ENCODE measurements around the gene FAM13C. TPM values are rescaled to one million over a fixed set of nuclear protein-coding genes. Genes with fewer than 3 reads are reported as not detected.

FAM13C gene
- total RNA-seq, 1 experiment from 2014 or later, result 0.07 TPM

DNA sequence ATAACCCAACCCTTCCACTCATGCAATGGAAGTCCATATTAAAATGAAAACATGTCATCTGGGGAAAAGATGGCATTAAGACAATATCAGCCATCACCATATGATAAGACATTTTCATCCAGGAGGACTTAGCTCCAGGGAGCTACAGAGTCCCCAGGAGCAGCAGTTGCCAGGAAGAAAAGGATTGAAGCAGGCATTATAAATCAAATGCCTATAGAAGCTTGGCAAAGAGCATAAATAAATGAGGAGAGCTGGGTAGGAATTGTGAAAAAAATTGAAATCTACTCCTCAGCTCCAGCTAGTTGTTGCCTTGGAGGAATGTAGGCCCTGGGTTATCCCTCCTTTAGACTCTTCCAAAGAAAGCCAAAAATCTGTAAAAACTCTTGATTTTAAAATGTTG lies 42.5 kb downstream of the FAM13C start:
- no peaks in the 10 kb centered on the region for H3K36me3 ChIP-seq (ENCODE audit: low read depth, low read length)
- peaks cover 14% of the 10 kb centered on the region for H3K27me3 ChIP-seq (ENCODE audit: low read length)
- ATAC-seq (no peak), DNase-seq (no peak)
- H4K20me1 ChIP-seq (ENCODE audit: low read length), result no peaks in the 10 kb centered on the region
- no peaks in the 10 kb centered on the region for H3K4me1 ChIP-seq (ENCODE audit: insufficient read depth, low read length)
- no peak overlapping the region for H3K4me3 ChIP-seq (ENCODE audit: low read length)
- H3K79me2 ChIP-seq (ENCODE audit: low read length), result no peaks in the 10 kb centered on the region
- no peaks in the 10 kb centered on the region for H3K9me2 ChIP-seq (replicated peaks; ENCODE audit: low read length)
- TF ChIP-seq, protein P1, sequence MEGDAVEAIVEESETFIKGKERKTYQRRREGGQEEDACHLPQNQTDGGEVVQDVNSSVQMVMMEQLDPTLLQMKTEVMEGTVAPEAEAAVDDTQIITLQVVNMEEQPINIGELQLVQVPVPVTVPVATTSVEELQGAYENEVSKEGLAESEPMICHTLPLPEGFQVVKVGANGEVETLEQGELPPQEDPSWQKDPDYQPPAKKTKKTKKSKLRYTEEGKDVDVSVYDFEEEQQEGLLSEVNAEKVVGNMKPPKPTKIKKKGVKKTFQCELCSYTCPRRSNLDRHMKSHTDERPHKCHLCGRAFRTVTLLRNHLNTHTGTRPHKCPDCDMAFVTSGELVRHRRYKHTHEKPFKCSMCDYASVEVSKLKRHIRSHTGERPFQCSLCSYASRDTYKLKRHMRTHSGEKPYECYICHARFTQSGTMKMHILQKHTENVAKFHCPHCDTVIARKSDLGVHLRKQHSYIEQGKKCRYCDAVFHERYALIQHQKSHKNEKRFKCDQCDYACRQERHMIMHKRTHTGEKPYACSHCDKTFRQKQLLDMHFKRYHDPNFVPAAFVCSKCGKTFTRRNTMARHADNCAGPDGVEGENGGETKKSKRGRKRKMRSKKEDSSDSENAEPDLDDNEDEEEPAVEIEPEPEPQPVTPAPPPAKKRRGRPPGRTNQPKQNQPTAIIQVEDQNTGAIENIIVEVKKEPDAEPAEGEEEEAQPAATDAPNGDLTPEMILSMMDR (conservative IDR thresholded peaks at IDR 0.05; ENCODE audit: low read depth, low read length), result no peak
- TF ChIP-seq EZH2 (IDR thresholded peaks at IDR 0.05; ENCODE audit: low read length, unreplicated experiment) (no peak), EZH2phosphoT487 (IDR thresholded peaks at IDR 0.05; ENCODE audit: borderline replicate concordance, low read length) (no peak)
- POLR2A ChIA-PET (ENCODE audit: unreplicated experiment), result no interaction called here
- H3K9me3 ChIP-seq (ENCODE audit: low read length), result no peaks in the 10 kb centered on the region
- CTCF ChIA-PET, result no interaction called here
- BruUV-seq (replicated peaks), result no TSS peak
- H3K9ac ChIP-seq (ENCODE audit: low read length), result no peak overlapping the region
- intact Hi-C loops (cut with micrococcal nuclease), result no loop called here
- no peak overlapping the region for H2AFZ ChIP-seq (ENCODE audit: low read length)
- H3F3A ChIP-seq (ENCODE audit: low read length, unreplicated experiment), result no peaks in the 10 kb centered on the region
- no peak overlapping the region for H3K27ac ChIP-seq (ENCODE audit: low read length)
- H3K4me2 ChIP-seq (ENCODE audit: low read length), result no peak overlapping the region

DNA sequence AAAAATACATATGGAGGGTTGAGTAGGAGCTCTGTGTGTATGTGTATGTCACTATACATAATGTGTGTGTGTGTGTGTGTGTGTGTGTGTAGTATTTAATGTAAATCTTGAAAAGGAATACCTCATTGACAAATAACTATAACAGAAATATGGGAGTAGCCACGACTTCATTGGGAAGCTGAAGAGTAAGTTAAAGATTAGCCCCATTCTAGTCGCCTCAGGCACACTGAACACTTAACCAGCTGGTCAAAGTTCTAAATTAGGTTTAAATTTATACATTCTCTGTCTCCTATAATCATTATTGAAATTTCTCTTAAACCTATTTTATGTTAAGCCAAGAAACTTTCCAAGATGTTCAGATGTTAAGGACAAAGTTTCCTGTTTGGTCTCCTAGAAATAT lies 45.3 kb downstream of the FAM13C start:
- H3K9ac ChIP-seq (ENCODE audit: low read length), result no peak overlapping the region
- H3K27ac ChIP-seq (ENCODE audit: low read length), result no peak overlapping the region
- H3K9me2 ChIP-seq (replicated peaks; ENCODE audit: low read length), result no peaks in the 10 kb centered on the region
- ChIA-PET POLR2A (ENCODE audit: unreplicated experiment) (no interaction called here), CTCF (no interaction called here)
- DNase-seq, result no peak
- H2AFZ ChIP-seq (ENCODE audit: low read length), result no peak overlapping the region
- ATAC-seq, result no peak
- no peak overlapping the region for H3K4me2 ChIP-seq (ENCODE audit: low read length)
- no peaks in the 10 kb centered on the region for H3K9me3 ChIP-seq (ENCODE audit: low read length)
- H3K36me3 ChIP-seq (ENCODE audit: low read depth, low read length), result no peaks in the 10 kb centered on the region
- H3K4me1 ChIP-seq (ENCODE audit: insufficient read depth, low read length), result no peaks in the 10 kb centered on the region
- intact Hi-C loops (cut with micrococcal nuclease), result no loop called here
- no peaks in the 10 kb centered on the region for H3K79me2 ChIP-seq (ENCODE audit: low read length)
- no peak for TF ChIP-seq EZH2phosphoT487 (IDR thresholded peaks at IDR 0.05; ENCODE audit: borderline replicate concordance, low read length)
- TF ChIP-seq, protein P1 (conservative IDR thresholded peaks at IDR 0.05; ENCODE audit: low read depth, low read length), result no peak
- TF ChIP-seq EZH2 (IDR thresholded peaks at IDR 0.05; ENCODE audit: low read length, unreplicated experiment), result no peak
- BruUV-seq (replicated peaks), result no TSS peak
- H3F3A ChIP-seq (ENCODE audit: low read length, unreplicated experiment), result no peaks in the 10 kb centered on the region
- H3K4me3 ChIP-seq (ENCODE audit: low read length), result no peak overlapping the region
- H3K27me3 ChIP-seq (ENCODE audit: low read length), result peaks cover 32% of the 10 kb centered on the region
- no peaks in the 10 kb centered on the region for H4K20me1 ChIP-seq (ENCODE audit: low read length)

DNA sequence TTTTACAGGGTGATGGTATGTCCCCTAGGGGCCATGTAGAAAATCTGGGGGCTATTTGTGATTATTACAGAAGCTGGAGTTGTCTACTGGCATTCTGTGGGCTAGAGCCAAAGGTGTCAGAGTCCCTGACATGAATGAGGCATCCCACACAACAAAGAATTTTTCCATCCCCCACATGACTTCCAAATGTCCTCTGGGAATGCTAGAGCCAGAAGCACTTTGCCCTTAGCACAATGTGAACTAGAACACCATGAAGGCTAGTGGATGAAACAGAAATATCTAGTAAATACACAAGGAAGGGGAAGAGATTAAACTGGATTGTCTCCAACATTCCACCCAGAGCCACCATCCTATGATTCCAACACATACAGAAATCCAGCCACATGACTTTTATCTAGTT lies 46.9 kb downstream of the FAM13C start:
- CTCF ChIA-PET, result no interaction called here
- Histone ChIP-seq H3K9me3 (ENCODE audit: low read length) (no peaks in the 10 kb centered on the region), H3K4me3 (ENCODE audit: low read length) (no peak overlapping the region), H3K36me3 (ENCODE audit: low read depth, low read length) (no peaks in the 10 kb centered on the region), H4K20me1 (ENCODE audit: low read length) (no peaks in the 10 kb centered on the region), H3K9me2 (replicated peaks; ENCODE audit: low read length) (no peaks in the 10 kb centered on the region), H2AFZ (ENCODE audit: low read length) (no peak overlapping the region), H3K27me3 (ENCODE audit: low read length) (peaks cover 32% of the 10 kb centered on the region), H3K27ac (ENCODE audit: low read length) (no peak overlapping the region), H3K79me2 (ENCODE audit: low read length) (no peaks in the 10 kb centered on the region), H3K4me1 (ENCODE audit: insufficient read depth, low read length) (no peaks in the 10 kb centered on the region), H3K9ac (ENCODE audit: low read length) (no peak overlapping the region), H3K4me2 (ENCODE audit: low read length) (no peak overlapping the region), H3F3A (ENCODE audit: low read length, unreplicated experiment) (no peaks in the 10 kb centered on the region)
- TF ChIP-seq EZH2phosphoT487 (IDR thresholded peaks at IDR 0.05; ENCODE audit: borderline replicate concordance, low read length), result no peak
- TF ChIP-seq, protein P1 (conservative IDR thresholded peaks at IDR 0.05; ENCODE audit: low read depth, low read length), result no peak
- no peak for TF ChIP-seq EZH2 (IDR thresholded peaks at IDR 0.05; ENCODE audit: low read length, unreplicated experiment)
- no peak for DNase-seq
- no peak for ATAC-seq
- no TSS peak for BruUV-seq (replicated peaks)
- POLR2A ChIA-PET (ENCODE audit: unreplicated experiment), result interaction anchor here (0.7 kb wide), 1 partner anchor 26 kb away, joined by 4 read pairs; no protein-coding TSS in a partner anchor
- intact Hi-C loops (cut with micrococcal nuclease), result no loop called here

All from PC-3 (cell line).